Endothelial cell (in vitro differentiated cells): ENCODE results near the gene NDUFAB1. TPM values are rescaled to one million over a fixed set of nuclear protein-coding genes. Genes with fewer than 3 reads are reported as not detected.
A peak's percentile ranks its signal among the peaks of the same experiment; 100 is the strongest.

Source experiments
- DNase-seq: peaks from one replicate; pipeline ENCODE4 v3.0.0; 2021; ENCODE audit warnings: low spot score
- H3K27ac Mint-ChIP-seq: one replicate; pipeline ENCODE4 v1.8.0; 2021; ENCODE audit warnings: mixed read lengths, inconsistent platforms; ENCODE audit not compliant: unreplicated experiment
- H3K27me3 Mint-ChIP-seq: one replicate; pipeline ENCODE4 v1.8.0; 2021; ENCODE audit warnings: mild to moderate bottlenecking, moderate library complexity, mixed read lengths, inconsistent platforms; ENCODE audit not compliant: unreplicated experiment
- H3K36me3 Mint-ChIP-seq: one replicate; pipeline ENCODE4 v1.8.0; 2021; ENCODE audit warnings: mild to moderate bottlenecking, low read depth, mixed read lengths, inconsistent platforms; ENCODE audit not compliant: unreplicated experiment
- H3K4me1 Mint-ChIP-seq: one replicate; pipeline ENCODE4 v1.8.0; 2021; ENCODE audit warnings: mild to moderate bottlenecking, mixed read lengths, inconsistent platforms; ENCODE audit not compliant: unreplicated experiment
- H3K4me3 Mint-ChIP-seq: one replicate; pipeline ENCODE4 v1.8.0; 2021; ENCODE audit warnings: mild to moderate bottlenecking, mixed read lengths, inconsistent platforms; ENCODE audit not compliant: unreplicated experiment
- H3K9me3 Mint-ChIP-seq: one replicate; pipeline ENCODE4 v1.8.0; 2021; ENCODE audit warnings: mixed read lengths, inconsistent platforms; ENCODE audit not compliant: unreplicated experiment
- CTCF ChIP-seq: fragments of 200-600 bp; sonication (generic); IDR thresholded peaks from one replicate; pipeline ENCODE4 v1.5.0; 2021; ENCODE audit warnings: antibody characterized with exemption; ENCODE audit not compliant: unreplicated experiment
- total RNA-seq: library from RNA; stranded (reverse); fragmentation: NEBNext Ultra II Directional; extraction: Animal tissue kit (Norgen Biotek cat#: 25700); gene quantifications from one replicate; pipeline ENCODE4 v1.2.1, GENCODE V29; 2021; ENCODE audit not compliant: unreplicated experiment

The NDUFAB1 gene
- total RNA-seq, 1 donor from 2014 or later = 91.7 TPM

DNA sequence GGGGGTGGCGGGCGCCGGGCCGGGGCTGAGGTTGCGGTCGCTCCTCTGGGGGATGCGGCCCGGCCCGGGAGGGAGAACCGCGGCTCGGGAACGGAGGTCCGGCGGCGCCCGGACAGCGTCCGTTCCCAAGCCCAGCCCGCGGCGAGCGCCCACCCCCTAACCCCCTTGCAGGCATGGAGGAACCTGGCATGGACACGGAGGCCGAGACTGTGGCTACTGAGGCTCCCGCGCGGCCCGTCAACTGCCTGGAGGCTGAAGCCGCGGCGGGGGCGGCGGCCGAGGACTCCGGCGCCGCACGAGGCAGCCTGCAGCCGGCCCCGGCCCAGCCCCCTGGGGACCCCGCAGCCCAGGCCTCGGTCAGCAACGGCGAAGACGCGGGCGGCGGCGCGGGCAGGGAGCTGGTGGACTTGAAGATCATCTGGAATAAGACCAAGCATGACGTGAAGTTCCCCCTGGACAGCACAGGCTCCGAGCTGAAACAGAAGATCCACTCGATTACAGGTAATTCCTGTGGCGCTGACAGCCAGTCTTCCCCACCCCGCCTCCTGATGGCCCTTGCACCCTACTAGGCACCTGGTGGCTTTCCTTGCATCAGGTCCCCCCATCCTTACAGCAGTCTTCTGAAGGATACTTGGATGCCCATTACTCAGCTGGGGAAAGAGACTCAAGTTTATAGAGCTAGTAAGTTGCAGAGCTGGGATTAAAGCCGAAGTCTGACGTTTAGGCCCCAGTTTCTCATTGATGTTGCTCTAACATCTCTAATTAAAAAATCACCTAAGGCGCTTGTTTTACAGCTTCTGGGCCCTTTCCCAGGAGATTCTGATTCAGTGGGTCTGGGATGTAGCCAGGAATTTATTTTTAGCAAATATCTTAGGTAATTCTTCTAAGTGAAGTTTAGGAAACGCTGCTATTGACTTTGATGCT, 38.1 kb downstream of the NDUFAB1 start:
- peak overlapping the region; percentile 85 for H3K27ac Mint-ChIP-seq
- peaks cover 17% of the 10 kb centered on the region for H3K4me1 Mint-ChIP-seq
- H3K4me3 Mint-ChIP-seq = peak overlapping the region; percentile 89
- no peaks in the 10 kb centered on the region for H3K9me3 Mint-ChIP-seq
- H3K36me3 Mint-ChIP-seq = peaks cover 17% of the 10 kb centered on the region
- no peak for TF ChIP-seq CTCF
- no peaks in the 10 kb centered on the region for H3K27me3 Mint-ChIP-seq
- peak; percentile 52 for DNase-seq

DNA sequence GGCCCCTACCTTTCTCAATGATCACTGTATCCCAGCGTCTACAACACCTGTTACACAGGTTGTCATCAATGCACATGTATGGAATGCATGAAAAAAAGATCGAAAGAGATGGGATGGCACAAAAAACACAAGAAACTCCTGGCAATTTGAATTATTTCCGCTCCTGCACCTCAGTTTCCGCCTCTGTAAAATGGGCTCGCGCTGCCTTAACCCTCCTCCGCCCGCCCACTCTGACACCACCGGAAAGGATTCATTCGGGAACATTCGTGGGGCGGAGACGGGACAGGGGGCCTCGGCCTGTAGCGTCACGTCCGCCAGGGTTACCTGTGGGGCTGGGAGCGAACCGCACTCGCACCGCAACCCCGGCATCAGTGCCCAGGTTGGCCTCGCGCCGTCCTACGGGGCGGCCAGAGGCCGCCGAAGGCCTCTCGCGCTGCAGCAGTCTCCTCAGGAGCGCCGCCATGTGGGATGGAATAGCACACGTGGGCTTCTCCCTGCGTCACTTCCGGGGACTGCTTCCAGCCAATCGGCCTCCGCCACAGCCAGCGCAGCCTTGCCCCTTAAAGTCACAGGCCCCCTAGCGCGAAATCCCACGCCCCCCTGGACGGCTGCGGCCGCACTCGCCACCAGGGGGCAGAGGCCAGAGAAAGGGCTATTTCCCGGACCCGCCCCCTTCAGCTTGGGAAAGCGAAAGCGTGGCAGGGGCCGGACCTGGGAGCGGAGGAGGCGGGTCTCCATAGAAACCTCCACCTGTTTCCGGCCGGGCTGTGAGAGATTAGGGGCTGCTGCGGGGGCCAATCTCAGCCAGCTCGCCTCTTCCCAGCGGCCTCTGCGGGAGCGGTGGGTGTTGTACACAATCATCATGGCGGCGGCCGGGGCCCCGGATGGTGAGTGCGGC, 39.0 kb downstream of the NDUFAB1 start, which contains the start of the genes EARS2 and UBFD1:
Gene EARS2, minus strand, starts transcription at position 470 of the 898 bp plus-strand sequence. Its CDS starts 7 bp downstream, at position 463.
Gene UBFD1, plus strand, starts transcription at position 847 of the 898 bp plus-strand sequence. Its CDS starts 16 bp downstream, at position 863.
- DNase-seq = peak; percentile 100
- no peaks in the 10 kb centered on the region for H3K27me3 Mint-ChIP-seq
- peak within 1 kb of the TSS; percentile 94 for H3K4me3 Mint-ChIP-seq
- peaks cover 12% of the 10 kb centered on the region for H3K36me3 Mint-ChIP-seq
- no peaks in the 10 kb centered on the region for H3K9me3 Mint-ChIP-seq
- peaks cover 17% of the 10 kb centered on the region for H3K4me1 Mint-ChIP-seq
- H3K27ac Mint-ChIP-seq = peak within 1 kb of the TSS; percentile 85
- TF ChIP-seq CTCF = peak; percentile 96

DNA sequence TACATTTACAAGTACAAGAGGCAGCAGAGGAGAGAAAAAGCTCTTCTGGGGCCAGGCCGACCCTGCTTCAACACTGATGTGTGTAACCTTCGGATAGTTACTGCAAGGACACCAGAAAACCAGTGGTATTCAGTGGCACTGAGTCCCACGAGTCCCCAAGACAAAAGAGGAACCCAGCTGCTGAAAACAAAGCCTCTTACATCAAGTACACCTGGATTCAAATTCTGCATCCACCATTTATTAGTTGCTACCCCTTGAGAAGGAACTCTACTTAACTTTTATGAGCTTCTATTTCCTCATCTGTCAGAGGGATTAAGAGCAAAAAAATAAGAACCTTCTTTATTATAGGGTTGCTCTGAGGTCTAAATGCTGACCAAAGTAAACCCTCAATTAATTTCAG, 41.6 kb downstream of the NDUFAB1 start:
- no peak for TF ChIP-seq CTCF
- H3K27ac Mint-ChIP-seq = no peak overlapping the region
- H3K4me3 Mint-ChIP-seq = no peak overlapping the region
- no peak for DNase-seq
- no peaks in the 10 kb centered on the region for H3K9me3 Mint-ChIP-seq
- peaks cover 18% of the 10 kb centered on the region for H3K4me1 Mint-ChIP-seq
- peaks cover 2% of the 10 kb centered on the region for H3K27me3 Mint-ChIP-seq
- H3K36me3 Mint-ChIP-seq = peaks cover 5% of the 10 kb centered on the region

- no peaks in the 10 kb centered on the region for H3K9me3 Mint-ChIP-seq
- H3K27me3 Mint-ChIP-seq = peaks cover 2% of the 10 kb centered on the region
- H3K4me1 Mint-ChIP-seq = peaks cover 10% of the 10 kb centered on the region
- no peak for TF ChIP-seq CTCF
- H3K4me3 Mint-ChIP-seq = peak overlapping the region; percentile 19
- no peak for DNase-seq
- H3K36me3 Mint-ChIP-seq = peaks cover 11% of the 10 kb centered on the region
- peak overlapping the region; percentile 76 for H3K27ac Mint-ChIP-seq
Measured at GRCh38 chr16:23552161-23552560, 44.0 kb downstream of the NDUFAB1 start.
